ENCODE data around the gene DSCAM. TPM values are rescaled to one million over a fixed set of nuclear protein-coding genes. Genes with fewer than 3 reads are reported as not detected.

The DSCAM gene
- total and polyA plus RNA-seq, 2 experiments from 2014 or later: 0.07 TPM; not detected in 1

DNA sequence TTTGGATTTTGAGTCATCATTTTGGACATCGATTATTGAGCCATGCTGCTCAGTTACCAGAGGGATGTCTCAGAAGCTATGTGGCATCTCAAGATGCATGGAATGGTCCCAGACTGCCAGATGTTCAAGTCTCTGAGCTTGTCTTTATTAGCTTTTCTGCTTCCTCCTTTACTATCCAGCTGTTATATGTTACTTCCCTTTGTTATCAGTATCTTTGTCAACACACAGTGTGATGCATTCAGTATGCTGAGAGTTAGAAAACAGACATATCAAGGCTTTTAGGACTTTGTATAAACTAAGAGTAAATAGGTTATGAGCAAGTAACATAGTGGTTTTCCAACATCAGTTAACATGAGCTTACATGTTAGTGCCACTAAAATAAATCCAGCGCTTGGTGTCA is 474.5 kb downstream of the DSCAM start (continued):
- TF ChIP-seq, protein P1, sequence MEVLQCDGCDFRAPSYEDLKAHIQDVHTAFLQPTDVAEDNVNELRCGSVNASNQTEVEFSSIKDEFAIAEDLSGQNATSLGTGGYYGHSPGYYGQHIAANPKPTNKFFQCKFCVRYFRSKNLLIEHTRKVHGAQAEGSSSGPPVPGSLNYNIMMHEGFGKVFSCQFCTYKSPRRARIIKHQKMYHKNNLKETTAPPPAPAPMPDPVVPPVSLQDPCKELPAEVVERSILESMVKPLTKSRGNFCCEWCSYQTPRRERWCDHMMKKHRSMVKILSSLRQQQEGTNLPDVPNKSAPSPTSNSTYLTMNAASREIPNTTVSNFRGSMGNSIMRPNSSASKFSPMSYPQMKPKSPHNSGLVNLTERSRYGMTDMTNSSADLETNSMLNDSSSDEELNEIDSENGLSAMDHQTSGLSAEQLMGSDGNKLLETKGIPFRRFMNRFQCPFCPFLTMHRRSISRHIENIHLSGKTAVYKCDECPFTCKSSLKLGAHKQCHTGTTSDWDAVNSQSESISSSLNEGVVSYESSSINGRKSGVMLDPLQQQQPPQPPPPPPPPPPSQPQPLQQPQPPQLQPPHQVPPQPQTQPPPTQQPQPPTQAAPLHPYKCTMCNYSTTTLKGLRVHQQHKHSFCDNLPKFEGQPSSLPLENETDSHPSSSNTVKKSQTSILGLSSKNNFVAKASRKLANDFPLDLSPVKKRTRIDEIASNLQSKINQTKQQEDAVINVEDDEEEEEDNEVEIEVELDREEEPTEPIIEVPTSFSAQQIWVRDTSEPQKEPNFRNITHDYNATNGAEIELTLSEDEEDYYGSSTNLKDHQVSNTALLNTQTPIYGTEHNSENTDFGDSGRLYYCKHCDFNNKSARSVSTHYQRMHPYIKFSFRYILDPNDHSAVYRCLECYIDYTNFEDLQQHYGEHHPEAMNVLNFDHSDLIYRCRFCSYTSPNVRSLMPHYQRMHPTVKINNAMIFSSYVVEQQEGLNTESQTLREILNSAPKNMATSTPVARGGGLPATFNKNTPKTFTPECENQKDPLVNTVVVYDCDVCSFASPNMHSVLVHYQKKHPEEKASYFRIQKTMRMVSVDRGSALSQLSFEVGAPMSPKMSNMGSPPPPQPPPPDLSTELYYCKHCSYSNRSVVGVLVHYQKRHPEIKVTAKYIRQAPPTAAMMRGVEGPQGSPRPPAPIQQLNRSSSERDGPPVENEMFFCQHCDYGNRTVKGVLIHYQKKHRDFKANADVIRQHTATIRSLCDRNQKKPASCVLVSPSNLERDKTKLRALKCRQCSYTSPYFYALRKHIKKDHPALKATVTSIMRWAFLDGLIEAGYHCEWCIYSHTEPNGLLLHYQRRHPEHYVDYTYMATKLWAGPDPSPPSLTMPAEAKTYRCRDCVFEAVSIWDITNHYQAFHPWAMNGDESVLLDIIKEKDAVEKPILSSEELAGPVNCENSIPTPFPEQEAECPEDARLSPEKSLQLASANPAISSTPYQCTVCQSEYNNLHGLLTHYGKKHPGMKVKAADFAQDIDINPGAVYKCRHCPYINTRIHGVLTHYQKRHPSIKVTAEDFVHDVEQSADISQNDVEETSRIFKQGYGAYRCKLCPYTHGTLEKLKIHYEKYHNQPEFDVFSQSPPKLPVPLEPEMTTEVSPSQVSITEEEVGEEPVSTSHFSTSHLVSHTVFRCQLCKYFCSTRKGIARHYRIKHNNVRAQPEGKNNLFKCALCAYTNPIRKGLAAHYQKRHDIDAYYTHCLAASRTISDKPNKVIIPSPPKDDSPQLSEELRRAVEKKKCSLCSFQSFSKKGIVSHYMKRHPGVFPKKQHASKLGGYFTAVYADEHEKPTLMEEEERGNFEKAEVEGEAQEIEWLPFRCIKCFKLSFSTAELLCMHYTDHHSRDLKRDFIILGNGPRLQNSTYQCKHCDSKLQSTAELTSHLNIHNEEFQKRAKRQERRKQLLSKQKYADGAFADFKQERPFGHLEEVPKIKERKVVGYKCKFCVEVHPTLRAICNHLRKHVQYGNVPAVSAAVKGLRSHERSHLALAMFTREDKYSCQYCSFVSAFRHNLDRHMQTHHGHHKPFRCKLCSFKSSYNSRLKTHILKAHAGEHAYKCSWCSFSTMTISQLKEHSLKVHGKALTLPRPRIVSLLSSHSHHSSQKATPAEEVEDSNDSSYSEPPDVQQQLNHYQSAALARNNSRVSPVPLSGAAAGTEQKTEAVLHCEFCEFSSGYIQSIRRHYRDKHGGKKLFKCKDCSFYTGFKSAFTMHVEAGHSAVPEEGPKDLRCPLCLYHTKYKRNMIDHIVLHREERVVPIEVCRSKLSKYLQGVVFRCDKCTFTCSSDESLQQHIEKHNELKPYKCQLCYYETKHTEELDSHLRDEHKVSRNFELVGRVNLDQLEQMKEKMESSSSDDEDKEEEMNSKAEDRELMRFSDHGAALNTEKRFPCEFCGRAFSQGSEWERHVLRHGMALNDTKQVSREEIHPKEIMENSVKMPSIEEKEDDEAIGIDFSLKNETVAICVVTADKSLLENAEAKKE (CRISPR knock-in tag; IDR thresholded peaks at IDR 0.05): no peak
- TF ChIP-seq ZNF331 (CRISPR knock-in tag; IDR thresholded peaks at IDR 0.05; ENCODE audit: low read depth): no peak

GRCh38 chr21:40371329-40371728 is 475.6 kb downstream of the DSCAM start:
- Histone ChIP-seq H3K4me3 (no peak overlapping the region), H3K27me3 (ENCODE audit: insufficient read depth) (no peaks in the 10 kb centered on the region), H3K4me1 (ENCODE audit: insufficient read depth) (no peaks in the 10 kb centered on the region), H3K79me2 (replicated peaks; ENCODE audit: insufficient read depth) (no peaks in the 10 kb centered on the region), H2AFZ (no peak overlapping the region), H3F3A (replicated peaks; ENCODE audit: low read depth) (no peaks in the 10 kb centered on the region), H3K36me3 (ENCODE audit: insufficient read depth) (no peaks in the 10 kb centered on the region), H3K27ac (ENCODE audit: low read depth) (no peak overlapping the region), H3K4me2 (no peak overlapping the region), H3K9me2 (ENCODE audit: insufficient read depth) (no peaks in the 10 kb centered on the region), H4K20me1 (replicated peaks; ENCODE audit: insufficient read depth) (no peaks in the 10 kb centered on the region)
- DNase-seq (ENCODE audit: low spot score) (no peak), ATAC-seq (no peak)
- no peak overlapping the region for H3K27ac Mint-ChIP-seq
- H3K27me3 Mint-ChIP-seq (ENCODE audit: insufficient read depth, low read depth, poor library complexity): peaks cover 3% of the 10 kb centered on the region
- peaks cover 80% of the 10 kb centered on the region for H3K9me3 Mint-ChIP-seq
- H3K36me3 Mint-ChIP-seq (ENCODE audit: low read depth): no peaks in the 10 kb centered on the region
- no peaks in the 10 kb centered on the region for H3K4me1 Mint-ChIP-seq
- H3K4me3 Mint-ChIP-seq: no peak overlapping the region
- TF ChIP-seq, protein P1 (CRISPR knock-in tag; IDR thresholded peaks at IDR 0.05): no peak
- TF ChIP-seq NANOG (IDR thresholded peaks at IDR 0.05; ENCODE audit: borderline replicate concordance) (no peak), CREB1 (CRISPR knock-in tag; IDR thresholded peaks at IDR 0.05; ENCODE audit: low read depth) (no peak), ZNF114 (CRISPR knock-in tag; IDR thresholded peaks at IDR 0.05) (no peak), POLR2AphosphoS5 (IDR thresholded peaks at IDR 0.05; ENCODE audit: low read depth) (no peak)
- TF ChIP-seq, protein P2, sequence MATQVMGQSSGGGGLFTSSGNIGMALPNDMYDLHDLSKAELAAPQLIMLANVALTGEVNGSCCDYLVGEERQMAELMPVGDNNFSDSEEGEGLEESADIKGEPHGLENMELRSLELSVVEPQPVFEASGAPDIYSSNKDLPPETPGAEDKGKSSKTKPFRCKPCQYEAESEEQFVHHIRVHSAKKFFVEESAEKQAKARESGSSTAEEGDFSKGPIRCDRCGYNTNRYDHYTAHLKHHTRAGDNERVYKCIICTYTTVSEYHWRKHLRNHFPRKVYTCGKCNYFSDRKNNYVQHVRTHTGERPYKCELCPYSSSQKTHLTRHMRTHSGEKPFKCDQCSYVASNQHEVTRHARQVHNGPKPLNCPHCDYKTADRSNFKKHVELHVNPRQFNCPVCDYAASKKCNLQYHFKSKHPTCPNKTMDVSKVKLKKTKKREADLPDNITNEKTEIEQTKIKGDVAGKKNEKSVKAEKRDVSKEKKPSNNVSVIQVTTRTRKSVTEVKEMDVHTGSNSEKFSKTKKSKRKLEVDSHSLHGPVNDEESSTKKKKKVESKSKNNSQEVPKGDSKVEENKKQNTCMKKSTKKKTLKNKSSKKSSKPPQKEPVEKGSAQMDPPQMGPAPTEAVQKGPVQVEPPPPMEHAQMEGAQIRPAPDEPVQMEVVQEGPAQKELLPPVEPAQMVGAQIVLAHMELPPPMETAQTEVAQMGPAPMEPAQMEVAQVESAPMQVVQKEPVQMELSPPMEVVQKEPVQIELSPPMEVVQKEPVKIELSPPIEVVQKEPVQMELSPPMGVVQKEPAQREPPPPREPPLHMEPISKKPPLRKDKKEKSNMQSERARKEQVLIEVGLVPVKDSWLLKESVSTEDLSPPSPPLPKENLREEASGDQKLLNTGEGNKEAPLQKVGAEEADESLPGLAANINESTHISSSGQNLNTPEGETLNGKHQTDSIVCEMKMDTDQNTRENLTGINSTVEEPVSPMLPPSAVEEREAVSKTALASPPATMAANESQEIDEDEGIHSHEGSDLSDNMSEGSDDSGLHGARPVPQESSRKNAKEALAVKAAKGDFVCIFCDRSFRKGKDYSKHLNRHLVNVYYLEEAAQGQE (IDR thresholded peaks at IDR 0.05; ENCODE audit: unreplicated experiment): no peak

All from GM23338 (cell line).